Measurements from ENCODE around the gene KLHL1.

DNA sequence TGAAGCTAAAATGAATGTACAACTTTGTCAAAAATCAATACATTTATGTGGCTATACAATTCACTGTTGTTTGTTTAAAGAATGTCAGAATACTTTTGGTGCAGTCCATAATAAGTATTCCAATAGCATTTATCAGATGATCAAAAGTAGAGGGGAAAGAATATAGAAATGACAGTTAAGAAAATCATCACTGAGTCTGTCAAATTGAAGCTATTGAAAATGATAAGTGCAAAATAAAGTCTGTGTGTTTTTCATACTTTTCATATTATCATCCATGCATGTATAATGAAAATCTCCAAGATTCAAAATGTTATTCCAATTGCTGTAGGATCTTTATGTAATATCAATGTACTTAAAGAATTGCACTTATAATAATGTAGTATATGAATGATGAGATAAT, 93.9 kb downstream of the KLHL1 start:
- TF ChIP-seq RXRA (IDR thresholded peaks at IDR 0.05), result no peak
- no peak for TF ChIP-seq GABPA (IDR thresholded peaks at IDR 0.05 in 1 of 2, conservative IDR thresholded peaks at IDR 0.05 in 1 of 2)

Measured in liver (tissue), 2 donors.